HG03521 (cell line): ENCODE measurements around the gene PPP1R12B.
"Not testable (repeated sequence)": the region's sequence is repeated elsewhere in the genome, so short reads cannot be mapped to it uniquely, and the experiment has no call there.

Source experiments
- ATAC-seq: cut with Tn5 transposase; IDR thresholded peaks from one replicate; pipeline ENCODE4 v1.9.1; 2021; ENCODE audit warnings: mild to moderate bottlenecking, moderate library complexity; ENCODE audit not compliant: unreplicated experiment

The PPP1R12B gene

DNA sequence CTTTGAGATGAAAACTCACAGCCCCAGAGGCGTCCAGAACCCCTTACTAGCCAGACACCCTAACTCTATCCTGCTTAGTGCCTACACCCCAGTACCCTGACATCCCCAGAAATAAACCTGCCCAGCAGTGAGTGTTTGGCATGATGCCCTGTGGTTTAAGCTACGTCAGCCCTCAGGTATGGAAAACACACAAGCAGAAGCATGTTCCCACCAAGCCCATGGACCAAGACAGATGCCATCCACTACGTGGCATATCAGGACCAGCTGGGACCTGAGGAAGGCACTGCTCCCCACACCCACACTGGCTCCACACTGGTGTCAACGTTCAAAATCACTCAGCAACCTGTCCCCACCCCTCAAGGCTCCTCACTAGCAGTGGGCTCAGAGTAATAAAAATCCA is 245.3 kb downstream of the PPP1R12B start:
- ATAC-seq = no peak

GRCh38 chr1:202596638-202597037 is 248.1 kb downstream of the PPP1R12B start:
- no peak for ATAC-seq

DNA sequence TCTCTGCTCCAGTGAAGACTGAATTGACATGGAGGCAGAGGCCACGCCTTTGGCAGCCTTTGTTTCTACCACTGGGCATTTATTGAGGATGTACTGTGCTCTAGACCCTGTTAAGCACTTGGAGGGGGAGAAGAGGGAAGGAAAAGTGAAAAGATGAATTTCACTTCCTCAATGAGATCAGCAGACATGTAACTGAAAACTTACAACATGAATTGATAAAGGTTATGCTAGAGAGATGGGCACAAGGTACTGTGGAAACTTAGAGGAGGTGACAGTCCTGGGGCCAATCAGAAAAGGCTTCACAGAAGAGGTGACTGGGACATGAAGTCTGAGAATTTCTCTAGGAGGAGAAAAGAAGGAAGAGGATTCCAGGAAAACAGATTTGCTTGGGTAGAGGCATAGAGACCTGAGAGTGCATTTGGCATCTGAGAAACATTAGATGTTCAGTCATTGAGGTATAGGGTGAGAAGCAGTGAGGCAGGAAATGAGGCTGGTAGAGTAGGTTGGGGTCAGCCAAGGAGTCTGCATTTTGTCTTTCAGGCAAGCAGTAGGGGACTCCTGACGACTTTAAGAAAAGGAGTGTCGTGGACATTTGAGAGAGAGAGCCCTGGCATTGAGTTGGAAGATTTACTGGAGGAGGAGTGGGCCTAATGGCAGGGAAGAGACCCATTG is 248.7 kb downstream of the PPP1R12B start:
- ATAC-seq = no peak

GRCh38 chr1:202599669-202600431 is 251.4 kb downstream of the PPP1R12B start:
- no peak for ATAC-seq

DNA sequence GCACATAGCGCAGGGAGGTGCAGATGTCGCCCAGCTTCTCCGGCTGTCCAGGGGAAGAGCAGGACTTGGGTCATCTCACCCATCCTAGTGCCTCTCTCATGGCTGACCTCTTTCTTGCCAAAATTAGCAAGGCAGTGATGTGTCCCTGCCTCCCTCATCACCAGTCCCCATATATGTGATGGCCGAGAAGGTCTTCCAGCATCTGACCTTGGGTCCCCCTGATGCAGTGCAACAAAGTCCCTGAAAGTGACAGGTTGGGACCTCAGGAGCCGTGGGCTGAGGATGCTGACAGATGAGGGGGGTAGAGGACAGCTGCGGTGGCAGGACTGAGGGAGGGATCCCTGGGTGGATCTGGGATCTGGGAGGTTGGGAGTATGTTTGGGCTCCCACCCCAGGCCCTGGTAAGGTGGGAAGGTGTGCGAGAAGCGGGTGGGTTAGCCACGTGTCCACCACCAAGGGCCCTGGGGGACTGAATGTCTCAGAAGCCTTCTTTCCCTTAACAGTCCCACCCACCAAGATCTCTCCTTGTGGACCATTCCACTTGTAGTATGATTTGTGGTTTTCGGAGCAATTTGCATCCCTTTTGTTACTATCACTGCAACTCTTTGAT is 252.0 kb downstream of the PPP1R12B start:
- ATAC-seq = no peak

- no peak for ATAC-seq
These were observed 254.9 kb downstream of the PPP1R12B start for GRCh38 chr1:202603435-202603834.

GRCh38 chr1:202605515-202605914 is 257.0 kb downstream of the PPP1R12B start:
- ATAC-seq = no peak

- not testable (repeated sequence) for ATAC-seq
These were observed 263.5 kb downstream of the PPP1R12B start for GRCh38 chr1:202612036-202612435.

GRCh38 chr1:202613571-202613970 is 265.1 kb downstream of the PPP1R12B start:
- no peak for ATAC-seq

GRCh38 chr1:202614363-202615207 is 266.1 kb downstream of the PPP1R12B start:
- ATAC-seq = not testable (repeated sequence)

- not testable (repeated sequence) for ATAC-seq
These were observed 266.7 kb downstream of the PPP1R12B start for GRCh38 chr1:202615208-202615500.

GRCh38 chr1:202615501-202616354 is 267.2 kb downstream of the PPP1R12B start:
- ATAC-seq = peak; percentile 66

DNA sequence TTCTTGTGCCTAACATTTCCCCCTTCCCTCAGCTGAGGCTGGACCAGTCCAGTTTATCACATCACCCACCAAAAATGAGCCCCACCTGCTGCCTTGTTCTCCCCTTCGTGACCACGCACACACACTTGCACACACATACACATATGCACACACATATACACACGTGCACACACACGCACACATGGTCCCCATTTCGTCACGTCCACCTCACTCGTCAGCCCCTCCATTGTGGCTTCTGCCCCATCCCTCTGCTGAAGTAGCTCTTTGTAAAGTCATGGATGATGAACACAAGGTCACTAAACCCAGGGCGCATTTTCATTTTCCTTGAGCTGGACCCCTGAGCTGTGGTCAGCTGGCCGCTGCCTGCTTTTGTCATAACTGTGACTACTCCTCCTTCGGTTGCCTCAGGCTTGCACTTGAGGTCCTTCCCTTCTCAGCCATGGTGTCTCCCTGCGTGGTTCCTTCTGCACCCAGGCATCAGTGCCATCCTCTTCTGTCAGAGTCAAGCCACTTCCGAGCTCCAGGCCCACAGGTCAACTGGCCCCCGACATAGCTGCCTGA is 267.9 kb downstream of the PPP1R12B start:
- ATAC-seq = no peak

GRCh38 chr1:202619012-202619411 is 270.5 kb downstream of the PPP1R12B start:
- not testable (repeated sequence) for ATAC-seq

DNA sequence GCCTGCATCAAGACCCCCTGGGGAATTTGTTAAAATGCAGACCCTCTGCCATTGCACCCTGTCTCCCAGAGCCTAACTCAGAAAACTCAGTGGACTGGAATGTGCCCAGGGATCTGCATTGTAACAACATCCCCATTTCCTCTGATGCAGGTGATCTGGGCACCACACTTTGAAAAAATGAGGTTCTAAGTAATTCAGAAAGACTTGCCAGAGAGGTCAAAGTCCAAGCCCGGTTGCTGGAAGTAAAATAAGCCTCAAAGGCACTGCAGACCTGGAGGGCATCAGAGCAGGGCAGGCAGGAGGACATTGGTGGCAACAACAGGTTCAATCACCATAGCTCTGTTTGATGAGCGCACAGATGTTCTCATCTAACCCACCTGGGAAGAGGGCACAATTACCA is 271.0 kb downstream of the PPP1R12B start:
- ATAC-seq = no peak

GRCh38 chr1:202620036-202620435 is 271.5 kb downstream of the PPP1R12B start:
- not testable (repeated sequence) for ATAC-seq

- ATAC-seq = no peak
These were observed 272.9 kb downstream of the PPP1R12B start for GRCh38 chr1:202621446-202621845.

GRCh38 chr1:202622388-202622787 is 273.9 kb downstream of the PPP1R12B start:
- ATAC-seq = no peak

DNA sequence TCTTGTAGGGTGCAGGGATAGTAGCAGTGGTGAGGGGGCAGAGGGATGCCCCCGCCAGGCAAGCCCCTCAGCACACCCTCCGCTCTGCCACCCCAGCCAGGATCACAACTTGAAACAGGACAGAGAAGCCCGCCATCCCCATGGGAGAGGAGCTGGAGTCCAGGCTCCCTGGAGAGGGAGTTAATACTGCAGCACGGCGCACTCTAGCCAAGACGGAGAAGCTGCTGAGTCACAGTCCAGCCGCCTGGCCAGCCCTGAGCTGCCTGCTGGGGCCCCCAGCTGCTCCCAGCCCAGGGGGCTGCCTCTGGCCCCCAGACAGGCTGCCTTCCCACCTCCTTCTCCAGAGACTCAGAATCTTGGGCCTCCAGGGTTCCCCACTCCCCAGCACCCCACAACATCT is 274.6 kb downstream of the PPP1R12B start:
- no peak for ATAC-seq

DNA sequence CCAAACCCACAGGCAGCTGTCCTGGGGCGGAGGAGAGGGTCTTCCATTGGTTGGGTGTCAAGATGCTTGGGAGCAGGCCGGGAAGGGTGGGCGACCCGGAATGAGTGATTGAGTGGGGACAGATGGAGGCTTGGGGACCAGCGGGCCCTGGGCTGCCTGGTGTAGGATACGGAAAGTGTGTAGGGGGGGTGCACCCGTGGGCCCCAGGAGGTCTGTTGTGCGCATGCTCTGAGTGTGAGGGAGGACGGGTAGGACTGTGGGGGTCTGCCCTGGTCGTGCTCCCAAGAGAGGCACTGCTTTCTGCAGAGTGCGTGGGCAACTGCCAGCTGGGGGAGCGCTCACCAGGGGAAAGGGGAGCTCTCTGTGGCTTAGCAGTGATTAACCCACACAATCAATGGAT is 275.0 kb downstream of the PPP1R12B start:
- ATAC-seq = not testable (repeated sequence)
